Dermis microvascular lymphatic vessel endothelial cell (primary cell): ENCODE results near the gene ARL15. TPM values are rescaled to one million over a fixed set of nuclear protein-coding genes. Genes with fewer than 3 reads are reported as not detected.
"Not testable (repeated sequence)": the region's sequence is repeated elsewhere in the genome, so short reads cannot be mapped to it uniquely, and the experiment has no call there.

Experiments used
- DNase-seq, 2 donors: peaks; one replicate each; pipeline versions ENCODE4 v3.0.0 to v3.0.0-alpha.2; 2010; ENCODE audit warnings: low read depth in 2 of 2
- total RNA-seq: library from RNA; depleted of rRNA; stranded (reverse); fragments of >200 nt; gene quantifications from 2 replicates; pipeline ENCODE4 v1.2.1, GENCODE V29; 2014

The ARL15 gene
- total RNA-seq, 1 donor from 2014 or later, result 39.0 TPM

DNA sequence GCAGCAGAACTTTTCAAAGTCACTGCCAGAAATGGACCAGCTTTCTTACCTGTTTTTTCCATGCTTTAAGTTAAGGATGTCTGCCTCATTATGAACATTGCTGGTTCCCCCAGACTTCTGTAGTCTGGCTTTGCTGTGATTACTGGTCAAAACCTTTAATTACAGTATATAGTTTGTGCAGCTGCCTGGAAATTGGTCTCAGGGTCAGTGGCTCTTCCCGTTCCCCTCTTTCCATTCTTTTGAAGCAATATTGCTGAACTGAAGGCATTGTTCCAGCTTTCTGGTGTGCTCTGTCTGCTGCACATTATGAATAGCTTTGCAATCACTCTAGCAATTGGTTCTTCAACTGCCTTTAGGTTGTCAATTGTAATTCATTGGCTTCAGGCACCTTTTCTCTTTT is 206.5 kb downstream of the ARL15 start:
- no peak for DNase-seq

GRCh38 chr5:54098267-54098666 is 212.1 kb downstream of the ARL15 start:
- no peak for DNase-seq

- DNase-seq, result no peak
Observed at GRCh38 chr5:54095969-54096368, 214.4 kb downstream of the ARL15 start.

GRCh38 chr5:54094706-54095105 is 215.7 kb downstream of the ARL15 start:
- no peak for DNase-seq

DNA sequence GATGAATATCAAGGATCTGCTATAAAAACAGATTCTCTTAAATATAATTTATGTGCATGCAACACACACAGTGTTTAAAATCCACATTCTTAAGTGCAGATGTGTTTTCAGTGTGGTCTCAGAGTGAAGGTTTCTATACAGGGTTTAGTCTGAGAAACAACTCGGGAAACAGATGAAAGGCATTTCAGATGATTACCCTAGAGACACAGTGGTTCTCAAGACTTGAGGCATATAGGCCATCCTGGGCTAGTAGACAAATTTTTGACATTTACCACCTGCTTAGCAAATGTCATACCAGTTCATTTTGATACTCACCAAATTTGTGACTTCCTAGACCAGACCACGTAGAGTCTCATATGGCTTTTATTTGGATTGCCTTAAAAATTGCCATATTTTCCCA is 216.5 kb downstream of the ARL15 start:
- no peak for DNase-seq

DNA sequence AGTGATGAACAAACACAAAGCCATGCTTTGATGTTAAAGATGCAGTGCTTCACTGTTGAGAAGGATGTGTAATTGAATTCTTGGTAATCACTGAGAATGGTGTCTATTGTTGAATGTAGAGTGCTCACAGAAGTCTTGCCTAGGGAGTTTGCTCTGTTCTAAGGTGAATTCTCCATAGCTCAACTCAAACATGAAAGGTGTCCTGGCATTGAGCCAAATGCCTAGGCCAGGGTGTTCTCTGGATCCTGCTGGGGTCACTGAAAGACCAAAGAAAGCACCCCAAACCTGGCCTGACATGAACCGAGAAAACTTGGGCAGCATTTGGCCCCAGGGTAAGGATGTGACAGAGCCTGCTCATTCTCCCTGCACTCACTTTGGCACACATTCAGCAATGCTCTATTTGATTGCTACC is 217.3 kb downstream of the ARL15 start:
- DNase-seq, result no peak

- peak; percentile 9 to 59 for DNase-seq
Observed at GRCh38 chr5:54091307-54092130, 218.9 kb downstream of the ARL15 start.

DNA sequence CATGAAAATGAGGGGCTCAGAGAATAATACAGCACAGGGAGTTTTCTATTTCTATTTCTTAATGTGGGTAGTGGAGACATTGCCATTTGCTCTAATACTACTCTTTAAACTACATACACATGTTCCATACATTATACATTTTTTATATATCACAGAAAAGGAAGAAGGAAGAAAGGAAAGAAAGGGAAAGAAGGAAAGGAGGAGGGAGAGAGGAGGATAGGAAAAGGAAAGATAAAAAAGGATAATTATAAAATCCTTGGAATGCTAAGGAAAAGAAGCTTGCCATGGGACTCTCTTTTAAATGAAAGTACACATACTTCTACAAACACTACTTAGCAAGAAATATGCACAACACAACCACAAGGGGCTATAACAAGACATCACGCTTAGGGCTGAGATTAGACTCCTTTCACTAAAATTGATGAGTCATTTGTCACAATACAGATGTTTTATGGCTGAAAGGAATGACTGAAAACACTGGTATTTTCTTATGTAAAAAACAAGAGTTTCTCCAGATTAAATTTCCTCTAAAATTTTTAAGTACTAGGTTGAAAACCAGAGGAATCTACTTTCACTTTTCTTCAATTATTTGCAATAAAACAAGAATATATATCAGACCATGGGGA is 219.8 kb downstream of the ARL15 start:
- DNase-seq, result peak in 1 of 2 donors; percentile 67

GRCh38 chr5:54088081-54088480 is 222.3 kb downstream of the ARL15 start:
- peak; percentile 7 to 42 for DNase-seq

DNA sequence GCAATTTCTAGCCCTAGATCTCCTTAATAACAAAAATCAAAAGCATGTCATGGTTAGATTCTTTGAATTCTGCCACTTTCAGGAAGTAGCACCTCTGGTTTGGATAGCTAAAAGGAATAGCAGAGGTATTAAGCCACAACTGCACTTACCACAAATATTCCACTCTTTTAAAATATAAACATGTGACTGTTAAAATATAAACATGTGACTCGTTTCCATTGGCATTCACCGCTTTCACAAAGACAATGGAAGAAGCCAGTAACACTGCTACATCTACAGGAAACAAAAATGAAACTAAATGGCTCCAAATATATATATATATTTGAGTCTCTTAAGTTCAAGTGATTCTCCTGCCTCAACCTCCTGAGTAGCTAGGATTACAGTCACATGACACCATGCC is 222.9 kb downstream of the ARL15 start:
- peak; percentile 61 to 68 for DNase-seq

GRCh38 chr5:54086191-54086590 is 224.2 kb downstream of the ARL15 start:
- DNase-seq, result no peak

- DNase-seq, result no peak
Observed at GRCh38 chr5:54084696-54085095, 225.7 kb downstream of the ARL15 start.

- DNase-seq, result no peak
Observed at GRCh38 chr5:54083851-54084250, 226.5 kb downstream of the ARL15 start.

DNA sequence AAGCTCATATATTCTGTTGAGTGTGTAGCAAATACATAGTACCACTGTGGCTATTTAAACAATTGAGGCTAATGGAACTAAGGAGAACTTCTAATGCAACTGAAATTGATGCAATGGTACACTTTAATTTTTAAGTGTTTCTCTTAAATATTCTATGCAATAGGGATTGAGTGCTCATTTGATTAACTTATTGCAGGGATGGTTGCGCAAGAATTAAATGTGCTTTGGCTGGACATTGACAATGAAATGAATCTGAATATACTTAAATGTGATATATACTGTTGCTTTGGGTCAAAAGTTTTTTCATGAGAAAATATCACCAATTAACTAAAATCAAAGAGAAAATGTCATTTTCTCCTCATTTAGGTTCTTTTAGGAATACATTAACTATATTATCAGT is 227.1 kb downstream of the ARL15 start:
- DNase-seq, result no peak

DNA sequence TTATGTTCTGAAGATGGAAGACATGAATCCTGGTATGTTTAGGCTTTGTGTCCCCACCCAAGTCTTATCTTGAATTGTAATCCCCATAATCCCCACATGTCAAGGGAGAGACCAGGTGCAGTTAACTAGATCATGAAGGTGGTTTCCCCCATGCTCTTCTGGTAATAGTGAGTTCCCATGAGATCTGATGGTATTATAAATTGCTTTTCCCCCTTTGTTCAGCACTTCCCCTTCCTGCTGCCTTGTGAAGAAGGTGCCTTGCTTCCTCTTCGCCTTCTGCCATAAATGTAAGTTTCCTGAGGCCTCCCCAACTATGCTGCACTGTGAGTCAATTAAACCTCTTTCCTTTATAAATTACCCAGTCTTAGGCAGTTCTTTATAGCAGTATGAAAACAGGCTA is 229.0 kb downstream of the ARL15 start:
- DNase-seq, result no peak

DNA sequence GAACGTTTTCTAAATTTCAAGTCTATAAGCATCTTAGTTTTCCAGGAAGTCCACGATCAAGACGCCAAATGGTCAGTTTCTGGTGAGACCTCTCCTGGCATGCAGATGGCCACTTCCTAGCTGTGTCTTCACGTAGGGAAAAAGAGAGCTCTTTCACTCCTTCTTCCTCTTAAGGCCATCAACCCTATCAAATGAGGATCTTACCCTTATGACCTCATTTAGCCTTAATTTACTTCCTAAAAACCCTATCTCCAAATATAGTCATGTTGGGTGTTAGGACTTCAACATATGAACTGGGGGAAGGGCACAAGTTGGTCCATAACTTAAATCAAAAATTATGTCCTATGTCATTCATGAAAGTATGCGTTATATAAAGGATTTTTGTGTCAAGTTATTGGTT is 229.5 kb downstream of the ARL15 start:
- DNase-seq, result no peak

DNA sequence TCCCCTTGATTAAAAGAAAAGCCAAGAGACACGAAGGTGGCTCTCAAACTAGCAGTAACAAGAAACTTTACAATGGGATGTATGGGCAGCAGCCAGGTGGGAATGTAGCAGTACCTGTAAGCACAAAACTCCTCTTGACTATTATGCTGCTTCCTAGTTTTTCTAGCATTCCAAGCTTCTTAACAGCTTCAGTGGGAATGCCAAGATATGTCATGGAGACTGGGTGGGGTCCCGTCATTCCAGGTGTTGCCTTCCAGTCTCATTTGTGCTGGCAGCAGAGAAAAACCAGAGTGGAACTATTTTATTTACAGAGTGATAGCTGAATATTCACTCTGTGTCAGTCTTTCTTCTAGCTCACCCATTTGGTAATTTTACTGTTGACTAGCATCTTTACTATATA is 236.6 kb downstream of the ARL15 start:
- no peak for DNase-seq

DNA sequence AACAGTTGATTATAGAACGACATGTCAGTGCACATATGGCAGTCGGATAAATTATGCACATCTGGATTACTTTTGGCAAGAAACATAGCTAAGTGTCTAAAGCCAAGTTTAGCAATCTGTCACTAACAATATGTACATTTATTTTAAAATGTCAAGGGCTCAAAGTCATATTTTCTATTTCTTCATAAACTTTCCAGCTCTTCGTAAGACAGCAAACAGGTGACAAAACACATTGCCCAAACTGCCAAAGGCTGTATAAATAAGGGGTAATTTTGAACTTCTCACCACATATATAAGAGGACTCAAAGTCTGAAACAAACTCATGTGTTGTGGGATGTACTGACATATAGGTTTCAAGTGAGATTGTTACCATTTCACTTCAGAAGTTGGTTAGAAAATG is 237.2 kb downstream of the ARL15 start:
- no peak for DNase-seq

GRCh38 chr5:54066433-54066832 is 243.9 kb downstream of the ARL15 start:
- no peak for DNase-seq

DNA sequence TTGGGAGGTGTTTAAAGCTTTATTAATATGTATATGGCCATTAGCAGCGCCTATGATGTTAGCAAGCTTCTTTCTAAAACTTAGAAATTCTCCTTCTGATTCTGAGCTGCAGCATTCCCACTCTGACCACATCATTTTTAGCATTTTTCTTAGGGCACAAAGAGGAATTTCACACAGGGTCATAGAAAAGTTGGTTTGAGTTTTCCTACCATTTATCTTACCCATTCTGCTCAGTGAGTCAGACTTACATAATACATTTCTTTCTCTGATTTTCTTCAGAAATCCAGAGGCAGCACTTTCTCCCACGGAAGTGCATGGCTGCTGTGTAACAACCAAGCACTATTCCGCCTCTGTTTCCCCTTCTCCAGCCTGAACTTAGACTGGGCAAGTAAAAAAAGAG is 246.6 kb downstream of the ARL15 start:
- no peak for DNase-seq

DNA sequence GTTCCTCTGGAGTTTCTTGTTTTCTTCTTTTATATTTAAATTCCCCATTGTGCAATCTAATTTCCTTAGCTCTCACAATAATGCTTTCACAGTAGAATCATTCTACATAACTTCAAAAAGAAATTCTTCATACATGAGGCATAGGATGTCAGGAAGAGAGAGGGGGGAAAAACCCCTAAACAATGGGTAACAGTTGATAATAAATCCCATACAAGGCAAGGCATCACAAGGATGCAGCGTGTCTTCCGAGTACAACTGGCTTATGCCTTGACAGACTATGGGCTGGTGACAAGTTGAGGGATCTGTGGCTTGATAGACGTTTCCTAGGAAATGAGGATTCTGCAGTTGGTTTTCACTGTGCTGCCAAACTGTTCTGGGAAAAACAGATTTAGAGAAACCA is 247.4 kb downstream of the ARL15 start:
- DNase-seq, result peak in 1 of 2 donors; percentile 50

DNA sequence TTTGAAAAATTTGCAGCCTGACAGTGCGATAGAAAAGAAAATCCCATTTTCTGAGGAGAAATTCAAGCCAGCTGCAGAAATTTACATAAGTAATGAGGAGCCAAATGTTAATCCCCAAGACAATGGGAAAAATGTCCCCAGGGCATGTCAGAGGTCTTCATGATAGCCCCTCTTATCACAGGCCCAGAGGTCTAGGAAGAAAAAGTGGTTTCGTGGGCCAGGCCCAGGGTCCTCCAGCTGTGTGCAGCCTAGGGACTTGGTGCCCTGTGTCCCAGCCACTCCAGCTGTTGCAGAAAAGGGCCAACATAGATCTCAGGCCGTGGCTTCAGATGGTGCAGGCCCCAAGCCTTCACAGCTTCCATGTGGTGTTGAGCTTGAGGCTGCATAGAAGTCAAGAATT is 249.5 kb downstream of the ARL15 start:
- not testable (repeated sequence) for DNase-seq

- DNase-seq, result no peak
Observed at GRCh38 chr5:54049963-54050362, 260.4 kb downstream of the ARL15 start.
